Neuron (in vitro differentiated cells): Measurements from ENCODE around the gene ALKBH6.

Source experiments
- H2AFZ ChIP-seq: one replicate; pipeline ENCODE4 v1.6.1; 2013; ENCODE audit warnings: low read depth, mild to moderate bottlenecking, inconsistent platforms, low read length, moderate library complexity
- H3K27me3 ChIP-seq: one replicate; pipeline ENCODE4 v1.6.1; 2013; ENCODE audit warnings: low read length; ENCODE audit not compliant: insufficient read depth
- H3K36me3 ChIP-seq: one replicate; pipeline ENCODE4 v1.6.1; 2013; ENCODE audit warnings: low read length; ENCODE audit not compliant: insufficient read depth
- H3K4me1 ChIP-seq: one replicate; pipeline ENCODE4 v1.6.1; 2013; ENCODE audit warnings: low read length; ENCODE audit not compliant: insufficient read depth
- H3K4me3 ChIP-seq: 2 replicates; pipeline ENCODE4 v1.5.1; 2013; ENCODE audit warnings: mild to moderate bottlenecking, low read length, moderate library complexity
- H3K9me3 ChIP-seq: one replicate; pipeline ENCODE4 v1.6.1; 2013; ENCODE audit warnings: low read length

The ALKBH6 gene

DNA sequence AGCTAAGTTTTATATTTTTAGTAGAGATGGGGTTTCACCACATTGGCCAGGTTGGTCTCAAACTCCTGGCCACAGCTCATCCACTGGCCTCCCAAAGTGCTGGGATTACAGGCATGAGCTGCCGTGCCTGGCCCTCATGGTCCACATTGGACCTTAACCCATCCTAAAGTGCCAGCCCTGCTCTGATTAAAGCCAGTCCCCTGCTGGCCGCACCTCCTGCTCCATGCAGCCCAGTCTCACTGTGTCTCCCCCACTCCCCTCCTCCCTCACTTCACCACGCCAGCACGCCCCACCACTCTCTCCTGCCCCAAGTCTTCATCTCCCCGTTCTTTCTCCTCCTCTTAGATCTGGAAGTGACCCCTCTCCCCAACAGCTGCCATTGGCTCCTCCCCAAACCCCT lies 35.7 kb downstream of the ALKBH6 start:
- H3K27me3 ChIP-seq = peaks cover 25% of the 10 kb centered on the region
- no peak overlapping the region for H3K4me3 ChIP-seq
- H3K36me3 ChIP-seq = no peaks in the 10 kb centered on the region
- no peaks in the 10 kb centered on the region for H3K9me3 ChIP-seq
- no peak overlapping the region for H2AFZ ChIP-seq
- H3K4me1 ChIP-seq = no peaks in the 10 kb centered on the region

DNA sequence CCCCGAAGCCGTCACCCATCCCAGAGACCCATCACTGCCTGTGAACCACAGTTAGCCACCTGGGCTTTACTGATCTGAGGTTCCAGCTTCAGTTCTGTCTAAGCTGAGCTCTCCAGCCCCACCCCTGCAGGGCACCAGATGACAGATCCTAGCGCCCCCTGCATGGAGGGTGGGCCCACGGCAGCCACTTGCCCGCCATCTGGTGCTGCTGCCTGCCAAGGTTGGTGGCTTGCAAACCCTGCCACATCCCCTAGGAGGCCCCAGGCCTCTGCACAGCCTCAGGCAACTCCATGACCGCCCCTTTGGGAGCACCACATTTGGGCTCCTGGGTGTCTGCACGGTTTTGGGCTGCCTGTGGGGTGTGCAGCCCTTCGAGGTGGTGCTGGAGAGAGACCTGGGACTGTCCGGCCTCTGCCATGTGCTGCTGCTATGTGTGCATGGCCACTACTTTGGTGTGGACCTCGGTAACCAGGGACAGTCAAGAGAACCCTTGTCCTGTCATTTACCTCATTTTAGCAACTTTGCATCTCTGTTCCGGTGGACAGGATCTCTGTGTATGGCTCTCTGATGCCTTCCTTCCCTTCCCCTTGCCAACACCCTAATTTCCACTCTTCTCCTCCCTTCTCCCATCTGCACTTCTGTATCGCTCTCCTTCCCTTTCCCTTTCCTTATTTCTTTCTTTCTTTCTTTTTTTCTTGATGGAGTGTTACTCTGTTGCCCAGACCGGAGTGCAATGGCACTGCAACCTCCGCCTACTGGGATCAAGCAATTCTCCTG lies 36.4 kb downstream of the ALKBH6 start:
- H2AFZ ChIP-seq = no peak overlapping the region
- H3K4me1 ChIP-seq = no peaks in the 10 kb centered on the region
- no peaks in the 10 kb centered on the region for H3K9me3 ChIP-seq
- no peak overlapping the region for H3K4me3 ChIP-seq
- no peaks in the 10 kb centered on the region for H3K36me3 ChIP-seq
- peaks cover 25% of the 10 kb centered on the region for H3K27me3 ChIP-seq

DNA sequence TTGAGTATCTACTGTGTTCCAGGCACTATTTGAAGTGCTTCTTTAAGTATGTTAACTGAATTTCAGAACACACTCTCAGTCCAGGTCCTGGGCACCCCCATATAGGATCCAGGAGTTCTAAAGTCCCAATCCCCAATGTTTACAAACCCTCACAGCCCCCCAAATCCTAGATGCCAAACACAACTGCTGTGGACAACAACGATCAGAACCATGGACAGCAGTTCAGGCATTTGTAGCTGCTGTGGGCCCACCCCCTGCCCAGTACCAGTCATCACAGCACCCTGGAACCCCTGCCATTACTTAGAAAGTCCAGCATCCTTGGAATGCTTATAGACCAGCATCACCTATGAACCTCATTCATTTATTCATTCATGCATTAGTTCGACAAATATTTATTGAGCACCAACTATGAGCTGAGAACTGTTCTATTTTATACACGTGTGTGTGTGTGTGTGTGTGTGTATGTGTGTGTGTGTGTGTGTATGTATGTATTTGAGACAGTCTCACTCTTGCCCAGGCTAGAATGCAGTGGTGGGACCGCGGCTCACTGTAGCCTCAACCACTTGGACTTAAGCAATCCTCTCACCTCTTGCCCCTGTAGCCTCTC lies 38.3 kb downstream of the ALKBH6 start:
- Histone ChIP-seq H3K27me3 (peaks cover 25% of the 10 kb centered on the region), H3K36me3 (no peaks in the 10 kb centered on the region), H3K9me3 (no peaks in the 10 kb centered on the region), H3K4me1 (no peaks in the 10 kb centered on the region), H3K4me3 (no peak overlapping the region), H2AFZ (no peak overlapping the region)

DNA sequence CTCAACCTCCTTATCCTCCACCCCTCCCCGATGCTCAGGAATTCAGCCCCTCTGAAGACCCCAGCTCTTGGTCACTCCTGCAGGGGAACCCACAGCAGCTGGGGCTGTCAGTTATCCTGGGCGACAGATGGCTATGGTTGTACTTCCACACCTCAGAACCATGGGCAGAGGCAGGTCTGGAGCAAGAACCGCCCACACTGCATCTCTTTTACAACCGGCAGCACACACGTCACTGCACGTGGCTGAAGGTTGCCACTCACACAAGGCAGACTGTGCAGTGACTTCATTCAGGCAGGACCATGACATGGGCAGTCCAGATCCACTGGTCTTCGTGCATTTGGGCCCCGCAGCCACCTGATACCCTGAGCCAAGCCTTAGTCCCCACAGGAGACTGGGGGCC lies 40.5 kb downstream of the ALKBH6 start:
- Histone ChIP-seq H3K4me3 (no peak overlapping the region), H3K4me1 (no peaks in the 10 kb centered on the region), H2AFZ (no peak overlapping the region)

DNA sequence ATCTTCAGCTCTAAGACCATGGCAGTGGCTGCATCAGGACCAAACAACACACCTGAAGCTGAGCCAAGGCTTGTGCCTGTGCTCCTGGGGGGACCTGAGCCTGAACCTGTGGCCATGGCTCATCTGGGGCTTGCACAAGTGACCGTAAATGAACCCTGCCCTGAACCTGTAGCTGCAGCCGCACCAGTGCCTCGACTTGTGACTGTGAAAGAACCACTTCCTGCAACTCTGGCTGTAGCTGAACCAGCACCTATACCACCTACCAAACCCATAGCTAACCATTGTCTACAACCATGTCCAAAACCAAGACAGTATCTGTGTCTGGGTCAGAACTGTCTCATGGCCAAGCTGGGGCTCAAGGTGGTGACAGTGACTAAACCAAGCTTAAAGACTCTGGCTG lies 47.2 kb downstream of the ALKBH6 start:
- H3K4me3 ChIP-seq = no peak overlapping the region

More for the DNA sequence above, 40.5 kb downstream of the ALKBH6 start:
- Histone ChIP-seq H3K9me3 (no peaks in the 10 kb centered on the region), H3K27me3 (peaks cover 19% of the 10 kb centered on the region), H3K36me3 (no peaks in the 10 kb centered on the region)

DNA sequence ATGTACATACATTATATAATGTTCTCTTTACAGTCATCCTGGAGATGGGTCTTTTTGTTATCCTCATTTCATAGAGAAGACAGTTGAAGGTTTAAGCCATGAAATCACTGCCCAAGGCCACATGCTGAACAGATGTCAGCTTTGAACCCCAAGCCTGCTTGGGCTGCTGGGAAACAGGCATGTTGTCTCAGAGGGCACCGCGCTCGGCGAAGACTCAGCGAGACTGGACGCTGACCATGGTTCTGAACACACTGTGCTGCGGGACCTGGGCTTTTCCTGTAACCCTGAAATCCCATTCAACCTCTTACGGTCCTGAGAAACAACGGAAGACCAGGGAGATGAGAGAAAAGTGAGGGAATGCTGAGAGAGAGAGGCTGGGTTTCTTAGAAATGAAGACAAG lies 50.5 kb downstream of the ALKBH6 start:
- H2AFZ ChIP-seq = no peak overlapping the region
- H3K9me3 ChIP-seq = peaks cover 3% of the 10 kb centered on the region
- H3K36me3 ChIP-seq = no peaks in the 10 kb centered on the region
- H3K4me1 ChIP-seq = no peaks in the 10 kb centered on the region
- peaks cover 21% of the 10 kb centered on the region for H3K27me3 ChIP-seq
- no peak overlapping the region for H3K4me3 ChIP-seq

More for the DNA sequence above, 47.2 kb downstream of the ALKBH6 start:
- Histone ChIP-seq H3K4me1 (no peaks in the 10 kb centered on the region), H2AFZ (no peak overlapping the region), H3K36me3 (no peaks in the 10 kb centered on the region), H3K9me3 (no peaks in the 10 kb centered on the region), H3K27me3 (no peaks in the 10 kb centered on the region)

DNA sequence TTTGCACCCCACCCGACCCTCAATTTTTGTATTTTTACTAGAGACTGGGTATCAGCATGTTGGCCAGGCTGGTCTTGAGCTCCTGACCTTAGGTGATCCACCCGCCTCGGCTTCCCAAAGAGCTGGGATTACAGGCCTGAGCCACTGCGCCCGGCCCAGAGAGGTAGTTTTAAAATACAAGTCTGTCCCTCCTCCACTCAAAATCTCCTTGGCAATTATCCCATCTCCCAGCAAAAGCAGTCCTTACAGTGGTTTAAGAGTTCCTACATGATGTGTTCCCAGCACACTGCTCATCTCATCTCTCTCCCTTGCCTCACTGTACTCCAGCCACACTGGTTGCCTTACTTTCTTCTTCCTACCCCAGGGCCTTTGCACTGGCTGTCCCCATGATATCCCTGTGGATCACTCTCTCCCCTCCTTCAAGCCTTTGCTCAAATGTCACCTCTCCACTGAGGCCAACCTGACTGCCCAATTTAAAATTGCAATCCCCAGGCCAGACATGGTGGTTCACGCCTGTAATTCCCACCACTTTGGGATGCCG lies 53.5 kb downstream of the ALKBH6 start:
- Histone ChIP-seq H3K36me3 (no peaks in the 10 kb centered on the region), H3K27me3 (peaks cover 36% of the 10 kb centered on the region), H3K4me1 (no peaks in the 10 kb centered on the region), H3K9me3 (peaks cover 3% of the 10 kb centered on the region), H2AFZ (no peak overlapping the region), H3K4me3 (no peak overlapping the region)

DNA sequence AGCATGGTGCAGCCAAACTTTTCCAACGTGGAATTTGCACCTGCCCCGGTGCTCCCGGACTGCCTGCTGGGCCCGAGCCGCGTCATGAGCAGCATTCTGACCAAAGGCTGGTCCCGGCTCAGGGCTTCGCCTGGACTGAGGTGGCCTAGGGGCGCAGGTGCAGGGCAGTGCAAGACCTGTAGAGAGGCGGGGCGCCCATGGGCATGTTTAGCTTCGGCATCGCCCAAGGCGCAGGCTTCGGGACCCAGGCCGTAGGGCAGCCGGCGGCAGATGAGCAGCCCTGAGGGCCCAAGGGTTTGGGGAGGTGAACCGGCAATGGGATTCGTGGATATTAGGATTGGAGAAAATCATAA lies 54.1 kb downstream of the ALKBH6 start:
- Histone ChIP-seq H3K9me3 (peaks cover 3% of the 10 kb centered on the region), H3K4me3 (no peak overlapping the region), H3K27me3 (peaks cover 36% of the 10 kb centered on the region), H3K4me1 (no peaks in the 10 kb centered on the region), H3K36me3 (no peaks in the 10 kb centered on the region), H2AFZ (no peak overlapping the region)
